ENCODE measurements around the gene GRM1.

- TF ChIP-seq CTCF (IDR thresholded peaks at IDR 0.05) (no peak), POLR2A (IDR thresholded peaks at IDR 0.05) (no peak)
Measured at GRCh38 chr6:146284311-146284710, 255.4 kb downstream of the GRM1 start.

Measured in lower leg skin (tissue), 3 donors.